Endothelial cell of umbilical vein (primary cell): ENCODE results near the gene APOL4. TPM values are rescaled to one million over a fixed set of nuclear protein-coding genes. Genes with fewer than 3 reads are reported as not detected.

Experiments used
- BruUV-seq: library from RNA; stranded (reverse); fragments of 400-500 nt; replicated peaks from 2 replicates; lab custom pipeline; 2021; lab: Mats Ljungman, UMichigan
- CTCF ChIA-PET: fragments of 300-600, 350-600 bp; sonication (Branson Sonifier 250); formaldehyde crosslinking; loops from one replicate; lab custom pipeline; 2021; ENCODE audit warnings: antibody characterized with exemption, inconsistent platforms; lab: Charles Lee
- POLR2A ChIA-PET: fragments of 300-600, 350-600 bp; sonication (Branson Sonifier 250); formaldehyde crosslinking; loops from one replicate; lab custom pipeline; 2021; ENCODE audit warnings: antibody characterized with exemption, inconsistent platforms; lab: Charles Lee
- DNase-seq: peaks from one replicate; pipeline ENCODE4 v3.0.0-alpha.2; 2011; ENCODE audit warnings: low read depth, low spot score
- FAIRE-seq: peaks from 2 replicates; lab custom pipeline; 2011; peaks lifted over from hg19 to GRCh38; lab: Jason Lieb, UNC
- H2AFZ ChIP-seq: 2 replicates; pipeline ENCODE4 v1.6.0; 2012; ENCODE audit warnings: low read depth, low read length, control low read depth, inconsistent platforms
- H3K27ac ChIP-seq: 2 replicates; pipeline ENCODE4 v1.5.1; 2011; ENCODE audit warnings: low read depth, mild to moderate bottlenecking, control low read depth, low read length, moderate library complexity; ENCODE audit not compliant: insufficient read depth
- H3K27me3 ChIP-seq, 2 experiments: 2 replicates each; pipeline versions ENCODE4 v1.6.0 to v1.6.1; 2011; ENCODE audit warnings: low read length in 2 of 2, mixed read lengths in 1 of 2; ENCODE audit not compliant: control insufficient read depth in 2 of 2, insufficient read depth in 2 of 2
- H3K36me3 ChIP-seq, 2 experiments: 2 replicates in 1 of 2; 3 replicates in 1 of 2; pipeline ENCODE4 v1.5.1; 2011; ENCODE audit warnings: low read length in 2 of 2, mild to moderate bottlenecking in 1 of 2, moderate library complexity in 1 of 2; ENCODE audit not compliant: control insufficient read depth in 2 of 2, insufficient read depth in 2 of 2; ENCODE audit errors: extremely low read depth in 1 of 2
- H3K4me1 ChIP-seq: 3 replicates; pipeline ENCODE4 v1.5.1; 2011; ENCODE audit warnings: mild to moderate bottlenecking, low read length; ENCODE audit not compliant: control insufficient read depth, insufficient read depth; ENCODE audit errors: extremely low read depth
- H3K4me2 ChIP-seq: 2 replicates; pipeline ENCODE4 v1.6.1; 2011; ENCODE audit warnings: low read length, control low read depth, mixed read lengths; ENCODE audit not compliant: insufficient read depth
- H3K4me3 ChIP-seq, 3 experiments: fragments of 200-600 bp in 1 of 3; sonication (generic), shearing (Covaris generic) in 1 of 3; replicated peaks in 1 of 3; 2 replicates each; pipeline ENCODE4 v1.5.1; 2011 to 2016; ENCODE audit warnings: control low read depth in 3 of 3, low read length in 3 of 3, mild to moderate bottlenecking in 2 of 3, inconsistent platforms in 1 of 3, low read depth in 1 of 3, moderate library complexity in 1 of 3; ENCODE audit not compliant: insufficient read depth in 1 of 3
- H3K79me2 ChIP-seq: 2 replicates; pipeline ENCODE4 v1.6.0; 2012; ENCODE audit warnings: low read length, inconsistent platforms; ENCODE audit not compliant: control insufficient read depth, insufficient read depth
- H3K9ac ChIP-seq: replicated peaks from 2 replicates; pipeline ENCODE3; 2011; ENCODE audit warnings: low read length, control low read depth; ENCODE audit not compliant: insufficient read depth; ENCODE audit errors: extremely low read depth
- H3K9me1 ChIP-seq: replicated peaks from 3 replicates; pipeline ENCODE4 v1.6.0; 2011; ENCODE audit warnings: mild to moderate bottlenecking, low read length; ENCODE audit not compliant: control insufficient read depth, insufficient read depth; ENCODE audit errors: extremely low read depth
- H3K9me3 ChIP-seq: replicated peaks from 2 replicates; pipeline ENCODE4 v1.5.1; 2012; ENCODE audit warnings: low read length, inconsistent platforms; ENCODE audit not compliant: control insufficient read depth, insufficient read depth
- H4K20me1 ChIP-seq: replicated peaks from 2 replicates; pipeline ENCODE3; 2011; ENCODE audit warnings: mild to moderate bottlenecking, low read length; ENCODE audit not compliant: control insufficient read depth, insufficient read depth; ENCODE audit errors: extremely low read depth
- EZH2 ChIP-seq: IDR thresholded peaks from 2 replicates; pipeline ENCODE4 v1.6.1; 2012; ENCODE audit warnings: borderline replicate concordance, low read depth, mild to moderate bottlenecking, moderate library complexity, low read length, inconsistent platforms; ENCODE audit not compliant: severe bottlenecking
- FOS ChIP-seq: IDR thresholded peaks from 2 replicates; pipeline ENCODE4 v1.6.1; 2011; ENCODE audit warnings: mild to moderate bottlenecking, low read length, moderate library complexity, borderline replicate concordance; ENCODE audit not compliant: insufficient read depth
- GATA2 ChIP-seq: IDR thresholded peaks from 2 replicates; pipeline ENCODE4 v1.7.0; 2011; ENCODE audit warnings: low read depth, mild to moderate bottlenecking, moderate library complexity, mixed read lengths, low read length; ENCODE audit not compliant: insufficient read length, insufficient read depth
- JUN ChIP-seq: IDR thresholded peaks from 2 replicates; pipeline ENCODE4 v1.6.1; 2011; ENCODE audit warnings: borderline replicate concordance, low read depth; ENCODE audit not compliant: insufficient read length, insufficient read depth
- MYC ChIP-seq: IDR thresholded peaks from one replicate; pipeline ENCODE4 v1.6.1; 2011; ENCODE audit warnings: mild to moderate bottlenecking, low read depth, low read length
- POLR2AphosphoS5 ChIP-seq: IDR thresholded peaks from 2 replicates; pipeline ENCODE4 v1.6.1; 2012; ENCODE audit warnings: low read depth, mild to moderate bottlenecking, control low read depth, low read length, moderate library complexity; ENCODE audit not compliant: insufficient read depth
- dilution Hi-C: fragments of 300-500 bp; cut with MboI; formaldehyde crosslinking; loops from one replicate; pipeline ENCODE4 v1.15.0; 2019; ENCODE audit warnings: low sequenced_read_pairs; ENCODE audit not compliant: extremely low pct_ligation_motif_present
- intact Hi-C: fragments of 100-400 bp; cut with micrococcal nuclease; formaldehyde crosslinking; loops from one replicate; pipeline ENCODE4 v1.10.0; 2022
- polyA plus RNA-seq, 4 experiments: library from polyadenylated mRNA; depleted of rRNA in 3 of 4; stranded (reverse) in 3 of 4; unstranded in 1 of 4; fragments of >200 nt; gene quantifications; 2 replicates each; pipeline versions ENCODE4 v1.2.1 to v1.2.3, GENCODE V29; 2011 to 2012; ENCODE audit warnings: missing spikeins in 1 of 4
- total RNA-seq: library from RNA; stranded (reverse); gene quantifications from 2 replicates; pipeline ENCODE4 v1.2.3, GENCODE V29; 2021
- TF ChIP-seq, protein P1 (sequence below): IDR thresholded peaks from 2 replicates; pipeline ENCODE4 v1.6.1; 2011; ENCODE audit not compliant: insufficient read depth, insufficient read length
- TF ChIP-seq, protein P2 (sequence below), 2 donors: IDR thresholded peaks; 1 replicate in 1 of 2; 2 replicates in 1 of 2; pipeline ENCODE4 v1.5.1; 2011; ENCODE audit warnings: low read length in 2 of 2, mild to moderate bottlenecking in 2 of 2, moderate library complexity in 2 of 2, control low read depth in 1 of 2, inconsistent platforms in 1 of 2, low read depth in 1 of 2; ENCODE audit not compliant: insufficient read depth in 1 of 2; ENCODE audit errors: extremely low read depth in 1 of 2

The APOL4 gene
- total and polyA plus RNA-seq, 2 donors (not counting 3 experiments of a cell fraction or from before 2014, with no cell fraction given): 0.33 to 0.97 TPM

DNA sequence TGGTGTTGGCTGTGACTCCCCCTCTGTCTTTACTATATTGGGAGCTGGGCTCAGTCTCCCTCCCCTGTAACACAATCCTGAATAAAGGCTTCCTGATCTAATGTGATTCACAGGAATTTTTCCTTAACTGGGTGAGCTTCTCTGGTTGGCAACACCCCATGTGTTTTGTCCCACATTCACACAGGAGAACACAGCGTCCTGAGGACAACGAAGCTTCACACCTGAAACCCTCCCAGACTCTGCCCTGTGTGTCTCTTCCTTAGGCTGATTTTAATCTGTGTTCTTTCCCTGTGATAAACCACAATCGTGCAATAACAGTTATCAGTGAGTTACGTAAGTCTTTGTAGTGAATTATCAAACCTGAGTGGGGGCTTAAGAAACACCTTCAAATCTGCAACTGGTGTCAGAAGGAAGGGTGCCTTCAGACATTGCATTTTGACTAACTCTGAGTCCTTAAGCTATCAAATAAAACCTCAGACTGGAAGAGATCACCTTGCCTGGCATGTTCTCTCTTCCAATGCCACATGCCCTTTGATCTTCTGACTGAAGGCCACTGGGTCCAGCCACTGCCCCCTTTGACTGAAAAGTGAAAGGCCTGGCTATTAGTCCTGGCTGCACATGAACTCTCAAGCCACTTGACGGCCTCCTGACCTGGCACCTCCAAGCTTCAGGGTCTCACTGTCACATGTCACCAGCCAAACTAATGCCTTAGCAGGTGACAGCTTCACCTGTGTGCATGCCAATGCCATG is 58.4 kb downstream of the APOL4 start:
- peaks cover 0 to 2% of the 10 kb centered on the region in 2 experiments for H3K27me3 ChIP-seq
- TF ChIP-seq, protein P1, sequence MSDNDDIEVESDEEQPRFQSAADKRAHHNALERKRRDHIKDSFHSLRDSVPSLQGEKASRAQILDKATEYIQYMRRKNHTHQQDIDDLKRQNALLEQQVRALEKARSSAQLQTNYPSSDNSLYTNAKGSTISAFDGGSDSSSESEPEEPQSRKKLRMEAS: no peak
- TF ChIP-seq, protein P2, sequence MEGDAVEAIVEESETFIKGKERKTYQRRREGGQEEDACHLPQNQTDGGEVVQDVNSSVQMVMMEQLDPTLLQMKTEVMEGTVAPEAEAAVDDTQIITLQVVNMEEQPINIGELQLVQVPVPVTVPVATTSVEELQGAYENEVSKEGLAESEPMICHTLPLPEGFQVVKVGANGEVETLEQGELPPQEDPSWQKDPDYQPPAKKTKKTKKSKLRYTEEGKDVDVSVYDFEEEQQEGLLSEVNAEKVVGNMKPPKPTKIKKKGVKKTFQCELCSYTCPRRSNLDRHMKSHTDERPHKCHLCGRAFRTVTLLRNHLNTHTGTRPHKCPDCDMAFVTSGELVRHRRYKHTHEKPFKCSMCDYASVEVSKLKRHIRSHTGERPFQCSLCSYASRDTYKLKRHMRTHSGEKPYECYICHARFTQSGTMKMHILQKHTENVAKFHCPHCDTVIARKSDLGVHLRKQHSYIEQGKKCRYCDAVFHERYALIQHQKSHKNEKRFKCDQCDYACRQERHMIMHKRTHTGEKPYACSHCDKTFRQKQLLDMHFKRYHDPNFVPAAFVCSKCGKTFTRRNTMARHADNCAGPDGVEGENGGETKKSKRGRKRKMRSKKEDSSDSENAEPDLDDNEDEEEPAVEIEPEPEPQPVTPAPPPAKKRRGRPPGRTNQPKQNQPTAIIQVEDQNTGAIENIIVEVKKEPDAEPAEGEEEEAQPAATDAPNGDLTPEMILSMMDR (IDR thresholded peaks at IDR 0.05; ENCODE audit: extremely low read depth in 1 of 2, insufficient read depth in 1 of 2, low read depth in 1 of 2, low read length in 2 of 2): no peak
- TF ChIP-seq FOS (no peak), GATA2 (no peak), MYC (no peak), JUN (no peak), EZH2 (no peak), POLR2AphosphoS5 (no peak)
- no peak overlapping the region for H3K4me2 ChIP-seq
- H3K4me3 ChIP-seq: no peak overlapping the region
- CTCF ChIA-PET: interaction anchor here (2.1 to 7.1 kb wide), 2 partner anchors 39 to 52 kb away, joined by 6 to 140 read pairs; no protein-coding TSS in a partner anchor
- BruUV-seq: no TSS peak
- dilution Hi-C loops (no loop called here), intact Hi-C loops (loop anchor here (5.0 kb wide), 1 partner anchor 344 kb away; no protein-coding TSS in a partner anchor)
- POLR2A ChIA-PET: interaction anchor here (0.5 kb wide), 1 partner anchor 772 kb away, joined by 3 read pairs; no protein-coding TSS in a partner anchor
- H3K4me1 ChIP-seq: no peaks in the 10 kb centered on the region
- FAIRE-seq (no peak), DNase-seq (no peak)
- no peaks in the 10 kb centered on the region for H3K79me2 ChIP-seq
- H3K27ac ChIP-seq: no peak overlapping the region
- H2AFZ ChIP-seq: no peak overlapping the region
- H3K9me1 ChIP-seq: no peaks in the 10 kb centered on the region
- H4K20me1 ChIP-seq: no peaks in the 10 kb centered on the region
- no peaks in the 10 kb centered on the region for H3K9me3 ChIP-seq
- H3K36me3 ChIP-seq: peaks cover 0 to 8% of the 10 kb centered on the region in 2 experiments
- no peak overlapping the region for H3K9ac ChIP-seq
